Sigmoid colon (tissue), 7 donors: Measurements from ENCODE around the gene MSANTD7. TPM values are rescaled to one million over a fixed set of nuclear protein-coding genes. Genes with fewer than 3 reads are reported as not detected.
A peak's percentile ranks its signal among the peaks of the same experiment; 100 is the strongest.

Experiments used
- DNase-seq: peaks from one replicate; pipeline ENCODE4 v3.0.0-alpha.2; 2019
- H3K27ac ChIP-seq, 4 donors: fragments of 200-600 bp; sonication (generic); one replicate each; pipeline ENCODE4 v1.5.1; 2016 to 2019; ENCODE audit warnings: mild to moderate bottlenecking in 1 of 4
- H3K27me3 ChIP-seq, 3 donors: fragments of 200-600 bp; sonication (generic); one replicate each; pipeline ENCODE4 v1.5.1; 2019; ENCODE audit warnings: mild to moderate bottlenecking in 1 of 3
- H3K36me3 ChIP-seq, 4 donors: fragments of 200-600 bp; sonication (generic); one replicate each; pipeline ENCODE4 v1.5.1; 2016 to 2019
- H3K4me1 ChIP-seq, 4 donors: fragments of 200-600 bp; sonication (generic); one replicate each; pipeline ENCODE4 v1.5.1; 2017 to 2019
- H3K4me3 ChIP-seq, 4 donors: fragments of 200-600 bp; sonication (generic); one replicate each; pipeline ENCODE4 v1.5.1; 2017 to 2019; ENCODE audit warnings: mild to moderate bottlenecking in 2 of 4, moderate library complexity in 1 of 4
- H3K9me3 ChIP-seq, 4 donors: fragments of 200-600 bp in 3 of 4; sonication (generic) in 3 of 4; one replicate each; pipeline versions ENCODE4 v1.5.1 to v1.6.1; 2013 to 2019
- EP300 ChIP-seq, 4 donors: sonication (generic); formaldehyde crosslinking; IDR thresholded peaks; one replicate each; pipeline ENCODE4 v1.6.1; 2017; ENCODE audit warnings: antibody characterized with exemption in 4 of 4
- POLR2A ChIP-seq, 2 donors: fragments of 450-650 bp; IDR thresholded peaks; one replicate each; pipeline ENCODE4 v1.6.1; 2016; ENCODE audit warnings: antibody characterized with exemption in 2 of 2, mild to moderate bottlenecking in 2 of 2, moderate library complexity in 2 of 2
- POLR2AphosphoS5 ChIP-seq, 4 donors: sonication (generic); formaldehyde crosslinking; IDR thresholded peaks; one replicate each; pipeline ENCODE4 v1.6.1; 2017; ENCODE audit warnings: antibody characterized with exemption in 4 of 4
- WGBS, 2 donors: extraction: QIAGEN DNeasy Blood & Tissue Kit; methylation state at CpG; one replicate each; pipeline ENCODE4 v1.1.7; 2013; 5-methylcytosine and 5-hydroxymethylcytosine counted together
- intact Hi-C: fragments of 100-400 bp; cut with DNase I; formaldehyde crosslinking; loops from one replicate; pipeline ENCODE4 v1.15.1; 2023
- polyA plus RNA-seq, 3 donors: library from polyadenylated mRNA; stranded (reverse); fragments of 200-250 nt; gene quantifications; one replicate each; pipeline ENCODE4 v1.2.3, GENCODE V29; 2013
- total RNA-seq, 4 donors: library from RNA; depleted of rRNA; stranded (reverse); fragments of >200 nt; gene quantifications; one replicate each; pipeline ENCODE4 v1.1.0, GENCODE V29; 2016
- TF ChIP-seq, protein P1 (sequence below), 4 experiments: fragments of 450-650 bp in 3 of 4; fragments of 200-600 bp in 1 of 4; IDR thresholded peaks; one replicate each; pipeline ENCODE4 v1.5.1; 2016 to 2019; ENCODE audit warnings: antibody characterized with exemption in 4 of 4, mild to moderate bottlenecking in 3 of 4, moderate library complexity in 2 of 4
- donor health status: healthy with polysubstance abuse.
- donor health status: Bipolar disorder and iron deficiency.
- donor health status: healthy.

The MSANTD7 gene, protein sequence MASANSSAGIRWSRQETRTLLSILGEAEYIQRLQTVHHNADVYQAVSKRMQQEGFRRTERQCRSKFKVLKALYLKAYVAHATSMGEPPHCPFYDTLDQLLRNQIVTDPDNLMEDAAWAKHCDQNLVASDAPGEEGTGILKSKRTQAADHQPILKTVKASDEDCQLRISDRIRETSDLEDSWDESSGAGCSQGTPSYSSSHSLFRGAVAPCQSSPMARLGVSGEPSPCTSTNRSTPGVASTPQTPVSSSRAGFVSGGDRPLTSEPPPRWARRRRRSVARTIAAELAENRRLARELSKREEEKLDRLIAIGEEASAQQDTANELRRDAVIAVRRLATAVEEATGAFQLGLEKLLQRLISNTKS
- 1 to 10 TPM; 4.7 to 8.1 (median 5.8) TPM for total RNA-seq
- 1 to 10 TPM; 3.2 to 6.3 (median 3.6) TPM for polyA plus RNA-seq

- DNase-seq = peak; percentile 100
- WGBS, 2 donors = 0 to 1% methylated on average over 72 of the region's 72 CpGs
- H3K27ac ChIP-seq = peak within 1 kb of the TSS; percentile 90 to 96 (median 95)
- peak within 1 kb of the TSS; percentile 86 to 95 (median 90) for H3K4me3 ChIP-seq
- no peaks in the 10 kb centered on the region for H3K9me3 ChIP-seq
- peak; percentile 76 to 95 (median 80) for TF ChIP-seq POLR2AphosphoS5 (IDR thresholded peaks at IDR 0.05)
- TF ChIP-seq, protein P1, sequence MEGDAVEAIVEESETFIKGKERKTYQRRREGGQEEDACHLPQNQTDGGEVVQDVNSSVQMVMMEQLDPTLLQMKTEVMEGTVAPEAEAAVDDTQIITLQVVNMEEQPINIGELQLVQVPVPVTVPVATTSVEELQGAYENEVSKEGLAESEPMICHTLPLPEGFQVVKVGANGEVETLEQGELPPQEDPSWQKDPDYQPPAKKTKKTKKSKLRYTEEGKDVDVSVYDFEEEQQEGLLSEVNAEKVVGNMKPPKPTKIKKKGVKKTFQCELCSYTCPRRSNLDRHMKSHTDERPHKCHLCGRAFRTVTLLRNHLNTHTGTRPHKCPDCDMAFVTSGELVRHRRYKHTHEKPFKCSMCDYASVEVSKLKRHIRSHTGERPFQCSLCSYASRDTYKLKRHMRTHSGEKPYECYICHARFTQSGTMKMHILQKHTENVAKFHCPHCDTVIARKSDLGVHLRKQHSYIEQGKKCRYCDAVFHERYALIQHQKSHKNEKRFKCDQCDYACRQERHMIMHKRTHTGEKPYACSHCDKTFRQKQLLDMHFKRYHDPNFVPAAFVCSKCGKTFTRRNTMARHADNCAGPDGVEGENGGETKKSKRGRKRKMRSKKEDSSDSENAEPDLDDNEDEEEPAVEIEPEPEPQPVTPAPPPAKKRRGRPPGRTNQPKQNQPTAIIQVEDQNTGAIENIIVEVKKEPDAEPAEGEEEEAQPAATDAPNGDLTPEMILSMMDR (IDR thresholded peaks at IDR 0.05) = no peak
- TF ChIP-seq POLR2A (IDR thresholded peaks at IDR 0.05) = peak; percentile 58 to 75
- TF ChIP-seq EP300 (IDR thresholded peaks at IDR 0.05) = peak in 1 of 4 donors; percentile 52
- peaks cover 0 to 27% (median 17%) of the 10 kb centered on the region in 4 donors for H3K4me1 ChIP-seq
- H3K27me3 ChIP-seq = no peaks in the 10 kb centered on the region
- H3K36me3 ChIP-seq = peaks cover 5 to 30% (median 14%) of the 10 kb centered on the region in 4 donors
- intact Hi-C loops = loop anchor here (1.0 to 10.0 kb wide), 7 partner anchors 41 to 1053 kb away; partner anchors contain the start of genes FAM171A1, MEIG1 and SUV39H2
Measured at GRCh38 chr10:14837757-14838581, at the start of gene MSANTD7, which contains the start of the genes CDNF and HSPA14. MSANTD7 (plus strand) TSS chr10:14838306; CDS start chr10:14842285, 3,979 bp downstream. CDNF (minus strand) TSS chr10:14838037; CDS start chr10:14837946, 91 bp downstream. HSPA14 (plus strand) TSS chr10:14838306; CDS start chr10:14838403, 97 bp downstream.

DNA sequence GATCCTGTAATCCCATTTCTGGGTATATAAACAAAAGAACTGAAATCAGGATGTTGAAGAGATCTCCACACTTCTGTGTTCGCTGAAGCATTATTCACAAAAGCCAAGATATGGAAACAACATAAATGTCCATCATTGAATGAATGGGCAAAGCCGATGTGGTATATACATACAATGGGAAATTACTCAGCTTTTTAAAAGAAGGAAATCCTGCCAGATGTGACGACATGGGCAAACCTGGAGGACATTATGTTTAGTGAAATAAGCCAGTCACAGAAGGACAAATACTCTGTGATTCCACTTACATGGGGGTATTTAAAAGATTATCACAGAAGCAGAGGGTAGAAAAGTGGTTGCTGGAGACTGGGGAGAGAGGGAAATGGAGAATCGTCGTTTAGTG is 39.5 kb upstream of the MSANTD7 start:
- no peak for DNase-seq
- no peaks in the 10 kb centered on the region for H3K36me3 ChIP-seq
- H3K27me3 ChIP-seq = no peaks in the 10 kb centered on the region
- WGBS, 2 donors = 34 to 66% methylated on average over 5 of the region's 5 CpGs
- no peaks in the 10 kb centered on the region for H3K9me3 ChIP-seq
- H3K4me1 ChIP-seq = no peaks in the 10 kb centered on the region
- intact Hi-C loops = no loop called here
- H3K27ac ChIP-seq = no peak overlapping the region
- TF ChIP-seq POLR2A (IDR thresholded peaks at IDR 0.05) (no peak), EP300 (IDR thresholded peaks at IDR 0.05) (no peak), POLR2AphosphoS5 (IDR thresholded peaks at IDR 0.05) (no peak)
- TF ChIP-seq, protein P1 (IDR thresholded peaks at IDR 0.05) = no peak
- no peak overlapping the region for H3K4me3 ChIP-seq

DNA sequence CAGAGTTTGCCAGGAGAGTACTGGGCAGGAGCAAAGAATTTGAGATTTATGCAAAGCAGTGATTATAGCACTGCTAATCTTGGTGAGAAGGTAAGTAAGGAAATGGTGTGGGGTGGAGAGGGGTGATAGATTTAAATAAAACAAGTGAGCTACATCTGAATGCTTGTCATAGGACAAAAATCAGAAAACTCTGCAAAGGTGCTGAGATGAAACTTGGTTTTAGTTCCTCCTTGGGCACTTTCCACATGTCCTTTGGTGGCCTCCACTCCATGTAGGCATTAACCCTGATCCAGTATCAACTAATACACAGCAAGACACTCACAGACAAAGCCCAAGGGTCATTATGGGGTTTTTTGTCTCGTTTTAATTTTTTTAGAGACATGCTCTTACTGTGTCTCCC is 37.7 kb upstream of the MSANTD7 start:
- WGBS, 2 donors = 58 to 65% methylated on average over 1 of the region's 1 CpG
- no peaks in the 10 kb centered on the region for H3K9me3 ChIP-seq
- H3K27ac ChIP-seq = no peak overlapping the region
- H3K4me1 ChIP-seq = no peaks in the 10 kb centered on the region
- intact Hi-C loops = no loop called here
- H3K27me3 ChIP-seq = no peaks in the 10 kb centered on the region
- H3K36me3 ChIP-seq = no peaks in the 10 kb centered on the region
- no peak for DNase-seq
- no peak overlapping the region for H3K4me3 ChIP-seq
- TF ChIP-seq POLR2AphosphoS5 (IDR thresholded peaks at IDR 0.05) = no peak
- TF ChIP-seq POLR2A (IDR thresholded peaks at IDR 0.05) = no peak
- TF ChIP-seq, protein P1 (IDR thresholded peaks at IDR 0.05) = no peak
- no peak for TF ChIP-seq EP300 (IDR thresholded peaks at IDR 0.05)

DNA sequence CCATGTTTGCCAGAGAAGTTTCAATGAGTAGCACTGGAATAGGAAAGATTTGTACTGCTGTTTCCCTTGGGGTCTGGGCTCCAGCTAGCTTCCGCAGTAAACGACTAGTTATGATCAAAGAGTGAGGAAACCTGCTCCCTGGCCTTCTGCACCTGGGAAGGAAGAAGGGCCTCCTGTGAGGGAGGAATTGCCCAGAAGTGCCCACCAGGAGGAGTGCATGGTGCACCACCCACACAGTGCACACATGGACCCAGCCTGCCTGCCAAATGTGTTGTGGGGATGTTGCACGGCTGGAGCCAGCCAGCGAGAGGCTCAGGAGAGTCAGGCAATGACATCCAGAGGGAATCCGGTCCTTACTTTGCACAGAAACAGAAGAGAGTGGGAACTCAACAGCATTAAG is 36.4 kb upstream of the MSANTD7 start:
- intact Hi-C loops = no loop called here
- TF ChIP-seq, protein P1 (IDR thresholded peaks at IDR 0.05) = no peak
- TF ChIP-seq POLR2AphosphoS5 (IDR thresholded peaks at IDR 0.05) = no peak
- TF ChIP-seq EP300 (IDR thresholded peaks at IDR 0.05) = no peak
- no peak for TF ChIP-seq POLR2A (IDR thresholded peaks at IDR 0.05)
- Histone ChIP-seq H3K4me3 (no peak overlapping the region), H3K27ac (no peak overlapping the region), H3K36me3 (no peaks in the 10 kb centered on the region), H3K27me3 (no peaks in the 10 kb centered on the region), H3K4me1 (no peaks in the 10 kb centered on the region), H3K9me3 (no peaks in the 10 kb centered on the region)
- 75 to 79% methylated on average over 5 of the region's 5 CpGs for WGBS, 2 donors
- DNase-seq = no peak
